Esophagus muscularis mucosa (tissue), 4 donors: ENCODE measurements around the gene SCP2. TPM values are rescaled to one million over a fixed set of nuclear protein-coding genes. Genes with fewer than 3 reads are reported as not detected.

Source experiments
- DNase-seq: peaks from one replicate; pipeline ENCODE4 v3.0.0-alpha.2; 2017; ENCODE audit errors: extremely low spot score
- H3K27ac ChIP-seq, 4 donors: fragments of 200-600 bp; sonication (generic); replicated peaks in 1 of 4; 1 replicate in 3 of 4; 2 replicates in 1 of 4; pipeline ENCODE4 v1.5.1; 2016 to 2019; ENCODE audit warnings: mild to moderate bottlenecking in 1 of 4
- H3K27me3 ChIP-seq, 4 donors: fragments of 200-600 bp; sonication (generic); one replicate each; pipeline versions ENCODE4 v1.5.1 to v1.6.0; 2016 to 2019
- H3K36me3 ChIP-seq, 4 donors: fragments of 200-600 bp; sonication (generic); one replicate each; pipeline ENCODE4 v1.5.1; 2016 to 2019
- H3K4me1 ChIP-seq, 4 donors: fragments of 200-600 bp; sonication (generic); one replicate each; pipeline ENCODE4 v1.5.1; 2016 to 2019
- H3K4me3 ChIP-seq, 4 donors: fragments of 200-600 bp; sonication (generic); 1 replicate in 2 of 4; 2 replicates in 2 of 4; pipeline ENCODE4 v1.5.1; 2016 to 2019; ENCODE audit warnings: mild to moderate bottlenecking in 4 of 4, moderate library complexity in 1 of 4
- H3K9me3 ChIP-seq, 4 donors: fragments of 200-600 bp; sonication (generic); 1 replicate in 3 of 4; 2 replicates in 1 of 4; pipeline ENCODE4 v1.5.1; 2016 to 2019
- EP300 ChIP-seq: sonication (generic); formaldehyde crosslinking; IDR thresholded peaks from one replicate; pipeline ENCODE4 v1.6.1; 2017; ENCODE audit warnings: antibody characterized with exemption
- POLR2A ChIP-seq: fragments of 450-650 bp; IDR thresholded peaks from one replicate; pipeline ENCODE4 v1.6.1; 2017; ENCODE audit warnings: antibody characterized with exemption, moderate library complexity, mild to moderate bottlenecking, low read depth
- POLR2AphosphoS5 ChIP-seq, 2 donors: sonication (generic); formaldehyde crosslinking; IDR thresholded peaks; one replicate each; pipeline ENCODE4 v1.6.1; 2017; ENCODE audit warnings: antibody characterized with exemption in 2 of 2
- WGBS: methylation state at CpG from one replicate; pipeline ENCODE4 v1.1.5; 2018; 5-methylcytosine and 5-hydroxymethylcytosine counted together
- intact Hi-C: fragments of 100-400 bp; cut with DNase I; formaldehyde crosslinking; loops from one replicate; pipeline ENCODE4 v1.15.1; 2023
- total RNA-seq, 4 donors: library from RNA; depleted of rRNA; stranded (reverse); fragments of >200 nt; gene quantifications; one replicate each; pipeline versions ENCODE4 v1.1.0 to v1.2.1, GENCODE V29; 2016
- TF ChIP-seq, protein P1 (sequence below), 3 experiments: fragments of 200-600 bp in 2 of 3; fragments of 450-650 bp in 1 of 3; sonication (generic) in 2 of 3; IDR thresholded peaks; one replicate each; pipeline ENCODE4 v1.5.1; 2017 to 2019; ENCODE audit warnings: antibody characterized with exemption in 3 of 3, mild to moderate bottlenecking in 2 of 3, moderate library complexity in 1 of 3

SCP2 gene
- total RNA-seq, 4 donors from 2014 or later = 83.0 to 94.3 (median 92.1) TPM

DNA sequence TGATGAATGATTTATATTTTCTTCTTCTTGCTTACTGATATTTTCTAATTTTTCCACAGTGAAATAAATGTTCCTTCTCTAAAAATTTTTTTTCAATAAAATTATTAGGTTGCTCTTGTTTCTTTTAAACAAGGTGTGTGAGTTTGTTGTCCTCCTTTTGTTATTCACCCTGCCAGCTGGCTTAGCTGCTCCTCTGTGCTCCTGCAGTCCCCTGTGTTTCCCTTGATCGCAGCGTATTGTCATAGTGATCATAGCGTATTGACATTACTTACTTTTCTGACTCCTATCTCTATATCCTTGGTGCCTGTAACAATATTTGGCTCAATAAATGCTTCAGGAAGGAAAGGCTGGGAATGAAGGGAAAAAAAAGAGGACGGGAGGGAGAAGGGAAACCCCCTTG, 110.1 kb downstream of the SCP2 start:
- no peak for DNase-seq
- no peaks in the 10 kb centered on the region for H3K4me1 ChIP-seq
- TF ChIP-seq, protein P1, sequence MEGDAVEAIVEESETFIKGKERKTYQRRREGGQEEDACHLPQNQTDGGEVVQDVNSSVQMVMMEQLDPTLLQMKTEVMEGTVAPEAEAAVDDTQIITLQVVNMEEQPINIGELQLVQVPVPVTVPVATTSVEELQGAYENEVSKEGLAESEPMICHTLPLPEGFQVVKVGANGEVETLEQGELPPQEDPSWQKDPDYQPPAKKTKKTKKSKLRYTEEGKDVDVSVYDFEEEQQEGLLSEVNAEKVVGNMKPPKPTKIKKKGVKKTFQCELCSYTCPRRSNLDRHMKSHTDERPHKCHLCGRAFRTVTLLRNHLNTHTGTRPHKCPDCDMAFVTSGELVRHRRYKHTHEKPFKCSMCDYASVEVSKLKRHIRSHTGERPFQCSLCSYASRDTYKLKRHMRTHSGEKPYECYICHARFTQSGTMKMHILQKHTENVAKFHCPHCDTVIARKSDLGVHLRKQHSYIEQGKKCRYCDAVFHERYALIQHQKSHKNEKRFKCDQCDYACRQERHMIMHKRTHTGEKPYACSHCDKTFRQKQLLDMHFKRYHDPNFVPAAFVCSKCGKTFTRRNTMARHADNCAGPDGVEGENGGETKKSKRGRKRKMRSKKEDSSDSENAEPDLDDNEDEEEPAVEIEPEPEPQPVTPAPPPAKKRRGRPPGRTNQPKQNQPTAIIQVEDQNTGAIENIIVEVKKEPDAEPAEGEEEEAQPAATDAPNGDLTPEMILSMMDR (IDR thresholded peaks at IDR 0.05) = no peak
- TF ChIP-seq POLR2A (no peak), EP300 (no peak), POLR2AphosphoS5 (IDR thresholded peaks at IDR 0.05) (no peak)
- no peak overlapping the region for H3K27ac ChIP-seq
- no peak overlapping the region for H3K4me3 ChIP-seq
- H3K9me3 ChIP-seq = no peaks in the 10 kb centered on the region
- no peaks in the 10 kb centered on the region for H3K27me3 ChIP-seq
- intact Hi-C loops = no loop called here
- 87% methylated on average over 4 of the region's 4 CpGs for WGBS
- peaks cover 19 to 41% (median 29%) of the 10 kb centered on the region in 4 donors for H3K36me3 ChIP-seq

DNA sequence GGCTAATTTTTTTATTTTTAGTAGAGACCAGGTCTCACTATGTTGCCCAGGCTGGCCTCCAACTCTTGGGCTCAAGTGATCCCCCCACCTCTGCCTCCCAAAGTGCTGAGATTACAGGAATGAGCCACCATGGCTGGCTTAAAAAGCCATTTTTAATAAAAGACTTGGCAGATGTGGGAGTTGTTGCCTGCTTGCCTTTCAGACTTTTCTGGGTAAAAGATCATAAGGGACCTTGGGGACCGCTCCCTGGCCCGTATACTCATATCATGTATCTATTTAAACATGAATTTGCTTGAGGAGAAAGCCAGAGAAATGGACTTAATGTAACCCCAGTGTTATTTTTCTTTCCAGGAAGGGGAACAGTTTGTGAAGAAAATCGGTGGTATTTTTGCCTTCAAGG, 111.5 kb downstream of the SCP2 start:
- Histone ChIP-seq H3K36me3 (peaks cover 17 to 34% (median 25%) of the 10 kb centered on the region in 4 donors), H3K4me1 (peaks cover 0 to 3% (median 0%) of the 10 kb centered on the region in 4 donors), H3K27me3 (no peaks in the 10 kb centered on the region), H3K4me3 (no peak overlapping the region), H3K9me3 (no peaks in the 10 kb centered on the region), H3K27ac (no peak overlapping the region)
- intact Hi-C loops = no loop called here
- DNase-seq = no peak
- WGBS = 87% methylated on average over 3 of the region's 3 CpGs
- TF ChIP-seq EP300 = no peak
- no peak for TF ChIP-seq POLR2AphosphoS5 (IDR thresholded peaks at IDR 0.05)
- no peak for TF ChIP-seq POLR2A
- TF ChIP-seq, protein P1 (IDR thresholded peaks at IDR 0.05) = no peak

DNA sequence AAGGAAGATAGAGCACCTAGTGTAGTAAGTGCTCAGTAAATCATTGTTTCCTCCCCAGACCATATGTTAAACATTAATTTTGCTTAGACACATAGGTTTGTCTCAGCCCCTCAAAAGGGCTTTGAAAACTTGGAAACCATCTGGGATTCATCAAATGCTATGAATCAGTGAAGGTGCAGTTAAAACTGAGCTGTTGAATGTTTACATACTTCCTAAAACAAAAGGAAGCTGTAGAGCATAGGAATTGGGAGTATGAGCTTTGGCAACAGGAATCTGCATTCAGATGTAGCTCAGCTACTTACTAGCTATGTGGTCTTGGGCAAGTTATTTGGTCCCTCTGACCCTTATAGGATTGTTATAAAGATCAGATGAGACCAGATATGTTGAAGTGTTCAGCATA, 116.2 kb downstream of the SCP2 start:
- H3K27me3 ChIP-seq = no peaks in the 10 kb centered on the region
- no peaks in the 10 kb centered on the region for H3K9me3 ChIP-seq
- TF ChIP-seq EP300 (no peak), POLR2AphosphoS5 (IDR thresholded peaks at IDR 0.05) (no peak), POLR2A (no peak)
- TF ChIP-seq, protein P1 (IDR thresholded peaks at IDR 0.05) = no peak
- H3K4me1 ChIP-seq = peaks cover 7 to 23% (median 17%) of the 10 kb centered on the region in 4 donors
- no peak for DNase-seq
- intact Hi-C loops = no loop called here
- no peak overlapping the region for H3K4me3 ChIP-seq
- no peak overlapping the region for H3K27ac ChIP-seq
- H3K36me3 ChIP-seq = peaks cover 19 to 43% (median 34%) of the 10 kb centered on the region in 4 donors

DNA sequence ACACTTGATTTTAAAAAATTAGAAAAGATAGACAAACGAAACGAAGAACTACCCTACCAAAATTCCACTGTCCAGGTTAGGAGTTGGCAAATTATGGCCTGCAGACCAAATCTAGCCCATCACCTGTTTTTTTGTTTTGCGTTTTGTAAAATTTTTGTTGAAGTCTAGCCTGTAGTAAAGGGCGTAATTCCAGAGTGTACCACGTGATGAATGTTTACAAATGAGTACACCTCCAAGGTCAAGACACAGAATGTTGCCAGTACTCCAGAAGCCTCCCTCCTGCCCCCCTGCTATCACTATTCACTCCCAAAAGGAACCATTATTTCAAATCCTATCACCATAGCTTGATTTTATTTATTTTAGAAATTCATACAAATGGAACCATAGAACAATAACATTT, 117.8 kb downstream of the SCP2 start:
- peaks cover 19 to 40% (median 27%) of the 10 kb centered on the region in 4 donors for H3K4me1 ChIP-seq
- H3K36me3 ChIP-seq = peaks cover 5 to 37% (median 21%) of the 10 kb centered on the region in 4 donors
- H3K27me3 ChIP-seq = no peaks in the 10 kb centered on the region
- no peak for DNase-seq
- H3K27ac ChIP-seq = no peak overlapping the region
- no peaks in the 10 kb centered on the region for H3K9me3 ChIP-seq
- no peak for TF ChIP-seq POLR2AphosphoS5 (IDR thresholded peaks at IDR 0.05)
- WGBS = 83% methylated on average over 5 of the region's 5 CpGs
- intact Hi-C loops = no loop called here
- H3K4me3 ChIP-seq = no peak overlapping the region

DNA sequence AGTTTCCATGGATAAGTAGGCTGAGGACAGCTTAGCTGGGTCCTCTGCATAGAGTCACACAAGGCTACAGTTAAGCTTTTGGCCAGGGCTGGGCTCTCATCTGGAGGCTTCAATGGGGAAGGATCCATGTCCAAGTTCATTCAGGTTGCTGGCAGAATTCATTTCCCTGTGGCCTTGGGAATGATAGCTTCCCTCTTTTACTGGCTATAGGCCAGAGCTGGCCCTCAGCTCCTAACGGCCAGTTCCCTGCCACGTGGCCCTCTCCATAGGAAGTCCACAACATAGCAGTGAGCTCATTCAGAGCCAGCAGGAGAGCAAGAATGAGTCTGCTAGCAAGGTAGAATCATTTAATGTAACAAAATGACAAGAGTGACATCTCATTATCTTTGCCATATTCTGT, 119.9 kb downstream of the SCP2 start:
- intact Hi-C loops = no loop called here
- TF ChIP-seq EP300 (no peak), POLR2AphosphoS5 (IDR thresholded peaks at IDR 0.05) (no peak)
- Histone ChIP-seq H3K27ac (peak overlapping the region in 1 of 4 donors; percentile 3), H3K9me3 (no peaks in the 10 kb centered on the region), H3K4me1 (peaks cover 20 to 43% (median 31%) of the 10 kb centered on the region in 4 donors), H3K27me3 (no peaks in the 10 kb centered on the region), H3K4me3 (no peak overlapping the region), H3K36me3 (peaks cover 8 to 44% (median 15%) of the 10 kb centered on the region in 4 donors)
- DNase-seq = no peak
- 31% methylated on average over 2 of the region's 2 CpGs for WGBS
